Endothelial cell (in vitro differentiated cells): ENCODE data around the gene LINGO3. TPM values are rescaled to one million over a fixed set of nuclear protein-coding genes. Genes with fewer than 3 reads are reported as not detected.

ENCODE experiments used
- DNase-seq: peaks from one replicate; pipeline ENCODE4 v3.0.0; 2021; ENCODE audit warnings: low spot score
- H3K27ac Mint-ChIP-seq: one replicate; pipeline ENCODE4 v1.8.0; 2021; ENCODE audit warnings: mixed read lengths, inconsistent platforms; ENCODE audit not compliant: unreplicated experiment
- H3K27me3 Mint-ChIP-seq: one replicate; pipeline ENCODE4 v1.8.0; 2021; ENCODE audit warnings: mild to moderate bottlenecking, moderate library complexity, mixed read lengths, inconsistent platforms; ENCODE audit not compliant: unreplicated experiment
- H3K36me3 Mint-ChIP-seq: one replicate; pipeline ENCODE4 v1.8.0; 2021; ENCODE audit warnings: mild to moderate bottlenecking, low read depth, mixed read lengths, inconsistent platforms; ENCODE audit not compliant: unreplicated experiment
- H3K4me1 Mint-ChIP-seq: one replicate; pipeline ENCODE4 v1.8.0; 2021; ENCODE audit warnings: mild to moderate bottlenecking, mixed read lengths, inconsistent platforms; ENCODE audit not compliant: unreplicated experiment
- H3K4me3 Mint-ChIP-seq: one replicate; pipeline ENCODE4 v1.8.0; 2021; ENCODE audit warnings: mild to moderate bottlenecking, mixed read lengths, inconsistent platforms; ENCODE audit not compliant: unreplicated experiment
- H3K9me3 Mint-ChIP-seq: one replicate; pipeline ENCODE4 v1.8.0; 2021; ENCODE audit warnings: mixed read lengths, inconsistent platforms; ENCODE audit not compliant: unreplicated experiment
- total RNA-seq: library from RNA; stranded (reverse); fragmentation: NEBNext Ultra II Directional; extraction: Animal tissue kit (Norgen Biotek cat#: 25700); gene quantifications from one replicate; pipeline ENCODE4 v1.2.1, GENCODE V29; 2021; ENCODE audit not compliant: unreplicated experiment
- TF ChIP-seq, protein P1 (sequence below): fragments of 200-600 bp; sonication (generic); IDR thresholded peaks from one replicate; pipeline ENCODE4 v1.5.0; 2021; ENCODE audit warnings: antibody characterized with exemption; ENCODE audit not compliant: unreplicated experiment

Gene LINGO3
- total RNA-seq, 1 donor from 2014 or later = not detected

GRCh38 chr19:2305452-2306280 is 2.3 kb downstream of the LINGO3 start:
- H3K36me3 Mint-ChIP-seq = no peaks in the 10 kb centered on the region
- no peaks in the 10 kb centered on the region for H3K9me3 Mint-ChIP-seq
- peaks cover 7% of the 10 kb centered on the region for H3K27me3 Mint-ChIP-seq
- no peak overlapping the region for H3K4me3 Mint-ChIP-seq
- peaks cover 2% of the 10 kb centered on the region for H3K4me1 Mint-ChIP-seq
- TF ChIP-seq, protein P1, sequence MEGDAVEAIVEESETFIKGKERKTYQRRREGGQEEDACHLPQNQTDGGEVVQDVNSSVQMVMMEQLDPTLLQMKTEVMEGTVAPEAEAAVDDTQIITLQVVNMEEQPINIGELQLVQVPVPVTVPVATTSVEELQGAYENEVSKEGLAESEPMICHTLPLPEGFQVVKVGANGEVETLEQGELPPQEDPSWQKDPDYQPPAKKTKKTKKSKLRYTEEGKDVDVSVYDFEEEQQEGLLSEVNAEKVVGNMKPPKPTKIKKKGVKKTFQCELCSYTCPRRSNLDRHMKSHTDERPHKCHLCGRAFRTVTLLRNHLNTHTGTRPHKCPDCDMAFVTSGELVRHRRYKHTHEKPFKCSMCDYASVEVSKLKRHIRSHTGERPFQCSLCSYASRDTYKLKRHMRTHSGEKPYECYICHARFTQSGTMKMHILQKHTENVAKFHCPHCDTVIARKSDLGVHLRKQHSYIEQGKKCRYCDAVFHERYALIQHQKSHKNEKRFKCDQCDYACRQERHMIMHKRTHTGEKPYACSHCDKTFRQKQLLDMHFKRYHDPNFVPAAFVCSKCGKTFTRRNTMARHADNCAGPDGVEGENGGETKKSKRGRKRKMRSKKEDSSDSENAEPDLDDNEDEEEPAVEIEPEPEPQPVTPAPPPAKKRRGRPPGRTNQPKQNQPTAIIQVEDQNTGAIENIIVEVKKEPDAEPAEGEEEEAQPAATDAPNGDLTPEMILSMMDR = no peak
- H3K27ac Mint-ChIP-seq = no peak overlapping the region
- DNase-seq = no peak

GRCh38 chr19:2303211-2303798 is 4.6 kb downstream of the LINGO3 start:
- H3K27me3 Mint-ChIP-seq = peaks cover 2% of the 10 kb centered on the region
- no peak overlapping the region for H3K27ac Mint-ChIP-seq
- no peak overlapping the region for H3K4me3 Mint-ChIP-seq
- no peaks in the 10 kb centered on the region for H3K36me3 Mint-ChIP-seq
- no peaks in the 10 kb centered on the region for H3K9me3 Mint-ChIP-seq
- H3K4me1 Mint-ChIP-seq = no peaks in the 10 kb centered on the region
- TF ChIP-seq, protein P1 = no peak
- DNase-seq = no peak

DNA sequence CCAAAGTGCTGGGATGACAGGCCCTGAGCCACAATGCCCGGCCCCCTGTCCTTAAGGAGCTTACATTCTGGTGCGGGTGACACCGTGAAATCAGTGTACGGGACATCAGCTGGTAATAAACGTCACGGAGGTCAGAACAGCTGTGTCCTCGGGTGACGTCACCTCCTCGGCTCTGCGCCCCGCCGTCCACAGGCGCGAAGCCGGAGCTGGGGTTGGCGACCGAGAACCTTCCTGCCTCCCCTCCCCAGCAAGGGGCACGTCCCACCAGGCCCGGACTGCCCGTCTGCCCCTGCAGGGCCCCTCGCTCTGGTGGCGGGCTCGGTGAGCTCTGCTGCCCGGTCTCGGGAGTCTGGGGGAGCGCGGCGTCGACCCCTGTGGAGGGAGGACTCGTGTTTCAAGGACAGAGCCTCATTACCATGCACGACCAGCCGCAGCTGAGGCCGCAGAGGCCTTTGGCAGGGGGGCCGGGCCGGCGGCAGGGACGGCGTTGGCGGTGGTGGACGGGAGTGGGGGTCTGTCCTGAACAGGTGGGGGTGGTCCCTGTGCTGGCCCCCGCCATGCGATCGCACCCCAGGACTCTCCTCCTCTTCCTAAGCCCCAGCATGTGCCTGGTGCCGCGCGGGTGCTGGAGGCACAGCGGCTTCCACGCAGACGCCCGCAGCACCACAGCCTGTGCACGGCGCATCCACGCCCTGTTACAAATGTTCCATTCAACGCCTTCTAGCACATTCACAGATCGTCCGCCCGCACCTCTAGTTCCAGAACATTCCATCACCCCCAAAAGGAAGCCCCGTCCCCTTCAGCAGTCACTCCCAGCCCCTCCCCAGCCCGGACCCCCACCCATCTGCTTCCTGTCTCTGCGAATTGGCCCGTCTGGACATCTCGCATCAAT is 5.4 kb downstream of the LINGO3 start:
- Mint-ChIP-seq H3K27ac (no peak overlapping the region), H3K27me3 (peaks cover 2% of the 10 kb centered on the region), H3K4me3 (no peak overlapping the region), H3K36me3 (no peaks in the 10 kb centered on the region), H3K4me1 (no peaks in the 10 kb centered on the region), H3K9me3 (no peaks in the 10 kb centered on the region)
- TF ChIP-seq, protein P1 = no peak
- DNase-seq = no peak

DNA sequence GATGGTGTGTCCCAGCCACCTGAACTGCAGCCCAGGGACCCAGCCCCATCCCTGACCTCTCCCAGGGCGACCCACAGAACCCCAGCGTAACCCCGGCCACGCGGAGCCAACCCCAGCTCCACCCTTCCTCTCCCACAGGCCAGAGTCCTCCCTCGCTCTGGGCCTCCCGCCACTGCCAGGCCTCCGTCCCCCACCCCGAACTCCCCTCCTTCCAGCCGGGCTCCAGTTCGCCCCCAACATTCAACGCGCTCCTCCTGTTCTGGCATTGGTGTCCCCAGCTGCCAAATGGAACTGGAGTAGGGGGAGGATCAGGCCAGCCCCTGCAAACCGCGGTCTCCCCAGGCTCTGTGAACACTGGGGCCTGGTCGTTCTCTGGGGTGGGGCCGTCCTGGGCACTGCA is 7.4 kb downstream of the LINGO3 start:
- Mint-ChIP-seq H3K4me1 (no peaks in the 10 kb centered on the region), H3K4me3 (no peak overlapping the region), H3K27ac (no peak overlapping the region), H3K27me3 (no peaks in the 10 kb centered on the region), H3K9me3 (no peaks in the 10 kb centered on the region), H3K36me3 (no peaks in the 10 kb centered on the region)
- TF ChIP-seq, protein P1 = no peak
- no peak for DNase-seq
